Activated CD4-positive, alpha-beta T cell treated with anti-CD3 and anti-CD28 coated beads, Interleukin-2, amount 10 ng/mL, durations not matched to agents 24 days and 14 days (primary cell): ENCODE results near the gene ECHDC3. TPM values are rescaled to one million over a fixed set of nuclear protein-coding genes. Genes with fewer than 3 reads are reported as not detected.

Source experiments
- DNase-seq: peaks from one replicate; pipeline ENCODE4 v3.0.0; 2022
- H3K27ac Mint-ChIP-seq: one replicate; pipeline ENCODE4 v1.8.0; 2022; ENCODE audit warnings: mild to moderate bottlenecking, mixed read lengths
- H3K27me3 Mint-ChIP-seq: one replicate; pipeline ENCODE4 v1.8.0; 2022; ENCODE audit warnings: mixed read lengths
- H3K36me3 Mint-ChIP-seq: one replicate; pipeline ENCODE4 v1.8.0; 2022; ENCODE audit warnings: low read depth, mild to moderate bottlenecking, mixed read lengths
- H3K4me1 Mint-ChIP-seq: one replicate; pipeline ENCODE4 v1.8.0; 2021; ENCODE audit warnings: mixed read lengths
- H3K4me3 Mint-ChIP-seq: one replicate; pipeline ENCODE4 v1.8.0; 2022; ENCODE audit warnings: mild to moderate bottlenecking, moderate library complexity, mixed read lengths
- H3K9me3 Mint-ChIP-seq: one replicate; pipeline ENCODE4 v1.8.0; 2021; ENCODE audit warnings: mixed read lengths
- intact Hi-C: fragments of 100-400 bp; cut with micrococcal nuclease; formaldehyde crosslinking; loops from one replicate; pipeline ENCODE4 v1.15.1; 2023
- total RNA-seq: library from RNA; stranded (reverse); gene quantifications from 2 replicates; pipeline ENCODE4 v1.2.3, GENCODE V29; 2022

The ECHDC3 gene, protein sequence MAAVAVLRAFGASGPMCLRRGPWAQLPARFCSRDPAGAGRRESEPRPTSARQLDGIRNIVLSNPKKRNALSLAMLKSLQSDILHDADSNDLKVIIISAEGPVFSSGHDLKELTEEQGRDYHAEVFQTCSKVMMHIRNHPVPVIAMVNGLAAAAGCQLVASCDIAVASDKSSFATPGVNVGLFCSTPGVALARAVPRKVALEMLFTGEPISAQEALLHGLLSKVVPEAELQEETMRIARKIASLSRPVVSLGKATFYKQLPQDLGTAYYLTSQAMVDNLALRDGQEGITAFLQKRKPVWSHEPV
- 0.35 and 0.47 TPM in 2 replicates for total RNA-seq

DNA sequence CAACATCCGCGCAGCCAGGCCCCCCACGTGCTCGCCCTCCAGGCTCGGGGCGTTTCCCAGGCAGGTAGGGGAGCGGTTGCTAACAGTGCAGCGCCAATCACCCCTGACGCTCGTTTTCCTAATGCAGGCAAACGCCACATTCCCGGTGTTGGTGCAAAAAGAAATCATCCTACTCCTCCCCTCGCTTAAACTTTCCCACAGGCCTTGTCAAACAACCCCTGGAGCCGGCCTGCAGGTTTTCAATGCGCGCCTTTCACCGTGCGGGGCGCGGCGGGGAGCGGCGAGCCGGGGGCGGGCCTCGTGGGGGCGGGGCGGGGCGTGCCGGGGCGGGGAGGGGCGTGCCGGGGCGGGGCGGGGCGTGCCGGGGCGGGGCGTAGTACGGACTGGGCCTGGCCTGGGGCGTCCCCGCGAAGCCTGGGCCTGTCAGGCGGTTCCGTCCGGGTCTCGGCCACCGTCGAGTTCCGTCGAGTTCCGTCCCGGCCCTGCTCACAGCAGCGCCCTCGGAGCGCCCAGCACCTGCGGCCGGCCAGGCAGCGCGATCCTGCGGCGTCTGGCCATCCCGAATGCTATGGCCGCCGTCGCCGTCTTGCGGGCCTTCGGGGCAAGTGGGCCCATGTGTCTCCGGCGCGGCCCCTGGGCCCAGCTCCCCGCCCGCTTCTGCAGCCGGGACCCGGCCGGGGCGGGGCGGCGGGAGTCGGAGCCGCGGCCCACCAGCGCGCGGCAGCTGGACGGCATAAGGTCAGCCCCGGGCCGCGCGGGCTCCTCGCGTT lies at the start of gene ECHDC3:
TSS of gene ECHDC3 (plus strand) at position 374 of the 770 bp plus-strand sequence. CDS start at position 569, 195 bp downstream.
- intact Hi-C loops = no loop called here
- peak; percentile 77 for DNase-seq
- Mint-ChIP-seq H3K4me3 (peak within 1 kb of the TSS; percentile 64), H3K9me3 (peaks cover 20% of the 10 kb centered on the region), H3K27me3 (peaks cover 43% of the 10 kb centered on the region), H3K27ac (no peak within 1 kb of the TSS), H3K4me1 (peaks cover 2% of the 10 kb centered on the region), H3K36me3 (peaks cover 2% of the 10 kb centered on the region)

DNA sequence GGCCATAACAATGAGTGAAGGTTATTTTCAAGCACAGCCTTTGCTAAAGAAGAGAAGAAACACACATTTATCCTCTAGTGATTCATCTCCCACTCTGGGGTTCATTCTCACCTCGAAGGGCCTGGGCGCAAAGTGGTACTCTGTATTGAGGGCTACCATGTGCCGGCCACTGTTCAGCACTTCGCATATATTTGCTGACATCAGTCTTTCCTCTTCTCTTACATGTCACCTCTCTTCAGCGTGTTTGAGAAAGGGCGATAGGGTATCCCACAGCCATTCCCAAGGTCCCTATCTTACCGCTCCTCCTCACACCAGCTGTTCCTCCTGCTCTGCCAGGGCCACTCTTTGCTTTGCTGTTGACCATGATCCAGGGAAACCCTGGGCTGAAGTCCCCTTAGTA lies 48.8 kb upstream of the ECHDC3 start:
- no peaks in the 10 kb centered on the region for H3K36me3 Mint-ChIP-seq
- H3K9me3 Mint-ChIP-seq = no peaks in the 10 kb centered on the region
- peaks cover 2% of the 10 kb centered on the region for H3K4me1 Mint-ChIP-seq
- peaks cover 40% of the 10 kb centered on the region for H3K27me3 Mint-ChIP-seq
- no peak overlapping the region for H3K4me3 Mint-ChIP-seq
- intact Hi-C loops = no loop called here
- no peak for DNase-seq
- no peak overlapping the region for H3K27ac Mint-ChIP-seq

GRCh38 chr10:11695779-11696178 lies 46.4 kb upstream of the ECHDC3 start:
- H3K4me3 Mint-ChIP-seq = no peak overlapping the region
- peaks cover 47% of the 10 kb centered on the region for H3K27me3 Mint-ChIP-seq
- no peaks in the 10 kb centered on the region for H3K36me3 Mint-ChIP-seq
- no peak for DNase-seq
- intact Hi-C loops = no loop called here
- no peaks in the 10 kb centered on the region for H3K9me3 Mint-ChIP-seq
- H3K4me1 Mint-ChIP-seq = peaks cover 2% of the 10 kb centered on the region
- H3K27ac Mint-ChIP-seq = no peak overlapping the region

DNA sequence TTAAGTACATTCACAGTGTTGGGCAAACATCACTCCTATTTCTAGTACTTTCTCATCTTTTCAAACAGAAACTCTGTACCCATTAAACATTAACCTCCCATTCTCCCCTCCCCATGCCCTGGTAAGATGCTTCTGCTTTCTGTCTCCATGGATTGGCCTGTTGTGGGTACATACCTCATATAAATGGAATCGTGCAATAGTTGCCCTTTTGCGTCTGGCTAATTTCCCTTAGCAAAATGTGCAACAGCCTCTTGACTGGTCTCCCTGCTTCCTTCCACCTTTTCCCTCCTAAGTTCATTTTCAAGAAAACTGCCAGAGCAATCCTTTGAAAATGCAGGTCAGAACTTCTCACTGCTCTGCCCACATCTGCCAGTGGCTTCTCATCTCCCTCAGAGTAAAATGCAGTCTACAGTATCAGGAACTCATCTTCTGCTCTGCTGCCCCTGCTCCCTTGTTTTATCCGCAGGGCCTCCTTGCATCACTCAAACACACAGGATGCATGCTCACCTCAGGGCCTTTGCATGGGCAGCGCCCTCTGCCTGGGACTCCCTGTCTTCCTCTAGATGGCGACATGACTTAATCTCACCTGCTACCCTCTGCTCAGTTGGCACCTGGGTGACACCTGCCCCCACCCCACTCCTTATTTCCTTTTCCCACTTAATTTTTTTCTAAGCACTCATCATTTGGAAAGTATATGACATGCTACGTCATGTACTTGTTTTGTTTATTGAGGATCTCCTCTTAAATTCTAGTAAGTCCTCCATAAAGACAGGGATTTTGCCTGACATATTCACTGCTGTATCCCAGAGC lies 44.3 kb upstream of the ECHDC3 start:
- no peak overlapping the region for H3K4me3 Mint-ChIP-seq
- peak overlapping the region; percentile 10 for H3K27ac Mint-ChIP-seq
- H3K36me3 Mint-ChIP-seq = no peaks in the 10 kb centered on the region
- intact Hi-C loops = no loop called here
- peaks cover 2% of the 10 kb centered on the region for H3K4me1 Mint-ChIP-seq
- H3K9me3 Mint-ChIP-seq = no peaks in the 10 kb centered on the region
- peaks cover 54% of the 10 kb centered on the region for H3K27me3 Mint-ChIP-seq
- peak; percentile 64 for DNase-seq

- Mint-ChIP-seq H3K27ac (no peak overlapping the region), H3K36me3 (no peaks in the 10 kb centered on the region), H3K4me3 (no peak overlapping the region), H3K9me3 (no peaks in the 10 kb centered on the region), H3K4me1 (peaks cover 2% of the 10 kb centered on the region), H3K27me3 (peaks cover 61% of the 10 kb centered on the region)
- intact Hi-C loops = no loop called here
- no peak for DNase-seq
These were observed 43.3 kb upstream of the ECHDC3 start for GRCh38 chr10:11698691-11699549.

GRCh38 chr10:11699550-11700097 lies 42.6 kb upstream of the ECHDC3 start:
- peaks cover 2% of the 10 kb centered on the region for H3K4me1 Mint-ChIP-seq
- H3K9me3 Mint-ChIP-seq = no peaks in the 10 kb centered on the region
- intact Hi-C loops = no loop called here
- H3K27me3 Mint-ChIP-seq = peaks cover 68% of the 10 kb centered on the region
- H3K4me3 Mint-ChIP-seq = no peak overlapping the region
- H3K36me3 Mint-ChIP-seq = no peaks in the 10 kb centered on the region
- no peak for DNase-seq
- no peak overlapping the region for H3K27ac Mint-ChIP-seq

GRCh38 chr10:11700539-11700938 lies 41.6 kb upstream of the ECHDC3 start:
- H3K4me3 Mint-ChIP-seq = no peak overlapping the region
- peaks cover 69% of the 10 kb centered on the region for H3K27me3 Mint-ChIP-seq
- DNase-seq = no peak
- H3K27ac Mint-ChIP-seq = no peak overlapping the region
- no peaks in the 10 kb centered on the region for H3K36me3 Mint-ChIP-seq
- peaks cover 2% of the 10 kb centered on the region for H3K4me1 Mint-ChIP-seq
- no peaks in the 10 kb centered on the region for H3K9me3 Mint-ChIP-seq
- intact Hi-C loops = no loop called here

DNA sequence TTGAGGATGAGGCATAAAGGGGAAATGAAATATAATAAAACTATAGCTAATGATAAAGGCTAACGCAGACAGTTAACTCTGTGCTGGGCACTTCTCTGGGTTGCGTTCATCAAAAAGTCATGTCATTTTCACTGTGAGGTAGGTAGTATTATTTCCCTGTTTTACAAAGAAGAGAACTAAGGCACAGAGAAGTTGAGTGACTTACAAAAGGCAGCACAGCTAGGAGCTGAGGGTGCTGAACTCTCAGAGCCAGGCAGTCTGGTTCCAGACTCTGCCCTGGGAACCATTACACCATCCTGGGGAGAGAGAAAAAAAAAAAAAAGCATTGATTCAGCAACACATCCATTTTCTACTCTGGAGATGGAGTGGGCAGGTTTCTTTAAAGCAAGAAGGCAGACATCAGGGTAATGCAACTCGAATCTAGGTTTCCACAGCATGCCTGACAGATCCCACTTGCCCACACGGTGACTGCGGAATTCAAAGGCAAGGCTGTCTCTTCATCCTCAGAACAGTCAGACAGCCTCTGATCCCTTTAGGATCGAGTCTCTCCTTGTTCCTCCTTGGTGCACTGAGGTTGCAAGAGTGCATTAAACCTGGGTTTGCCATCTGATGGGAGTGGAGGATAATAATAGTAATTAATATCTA lies 40.6 kb upstream of the ECHDC3 start:
- no peak for DNase-seq
- H3K9me3 Mint-ChIP-seq = no peaks in the 10 kb centered on the region
- peaks cover 2% of the 10 kb centered on the region for H3K4me1 Mint-ChIP-seq
- no peaks in the 10 kb centered on the region for H3K36me3 Mint-ChIP-seq
- intact Hi-C loops = no loop called here
- no peak overlapping the region for H3K4me3 Mint-ChIP-seq
- H3K27ac Mint-ChIP-seq = no peak overlapping the region
- H3K27me3 Mint-ChIP-seq = peaks cover 74% of the 10 kb centered on the region

GRCh38 chr10:11702264-11702663 lies 39.9 kb upstream of the ECHDC3 start:
- no peak overlapping the region for H3K27ac Mint-ChIP-seq
- no peak overlapping the region for H3K4me3 Mint-ChIP-seq
- peaks cover 73% of the 10 kb centered on the region for H3K27me3 Mint-ChIP-seq
- no peaks in the 10 kb centered on the region for H3K9me3 Mint-ChIP-seq
- DNase-seq = no peak
- intact Hi-C loops = no loop called here
- H3K4me1 Mint-ChIP-seq = peaks cover 2% of the 10 kb centered on the region
- no peaks in the 10 kb centered on the region for H3K36me3 Mint-ChIP-seq

GRCh38 chr10:11704092-11704491 lies 38.1 kb upstream of the ECHDC3 start:
- Mint-ChIP-seq H3K4me3 (no peak overlapping the region), H3K36me3 (no peaks in the 10 kb centered on the region), H3K9me3 (no peaks in the 10 kb centered on the region), H3K27ac (no peak overlapping the region), H3K4me1 (no peaks in the 10 kb centered on the region), H3K27me3 (peaks cover 75% of the 10 kb centered on the region)
- no peak for DNase-seq
- intact Hi-C loops = no loop called here

GRCh38 chr10:11705722-11706121 lies 36.5 kb upstream of the ECHDC3 start:
- Mint-ChIP-seq H3K9me3 (no peaks in the 10 kb centered on the region), H3K27ac (no peak overlapping the region), H3K4me3 (no peak overlapping the region), H3K27me3 (peaks cover 74% of the 10 kb centered on the region), H3K36me3 (peaks cover 1% of the 10 kb centered on the region), H3K4me1 (peaks cover 8% of the 10 kb centered on the region)
- DNase-seq = no peak
- intact Hi-C loops = no loop called here

DNA sequence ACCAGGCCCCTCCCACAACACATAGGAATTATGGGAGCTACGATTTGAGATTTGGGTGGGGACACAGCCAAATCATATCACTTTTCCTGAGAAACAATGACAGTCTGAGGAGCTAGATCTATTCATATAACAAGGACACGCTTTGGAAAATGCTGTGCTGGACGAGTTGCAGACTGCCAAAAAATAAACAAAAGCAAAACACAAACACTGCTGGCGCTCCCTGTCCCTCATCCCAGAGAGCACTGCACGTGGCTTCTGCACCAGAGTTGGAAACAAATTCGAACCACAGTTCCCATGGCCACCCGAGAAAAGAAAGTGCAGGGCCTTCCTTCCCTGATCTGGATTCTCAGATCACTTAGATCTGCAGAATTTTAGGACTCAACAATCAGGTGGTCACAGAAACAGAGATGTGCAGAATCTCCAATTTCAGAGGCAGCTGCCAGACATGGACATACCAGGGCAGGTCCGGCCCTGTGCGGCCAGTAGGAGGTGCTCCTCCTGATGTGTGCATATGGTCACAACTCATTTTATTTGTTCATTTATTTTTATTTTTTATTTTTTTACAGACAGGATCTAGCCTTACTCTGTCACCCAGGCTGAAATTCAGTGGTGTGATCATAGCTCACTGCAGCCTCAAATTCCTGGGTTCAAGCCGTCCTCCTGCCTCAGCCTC lies 35.2 kb upstream of the ECHDC3 start:
- Mint-ChIP-seq H3K9me3 (no peaks in the 10 kb centered on the region), H3K27me3 (peaks cover 74% of the 10 kb centered on the region), H3K4me3 (no peak overlapping the region), H3K27ac (no peak overlapping the region), H3K4me1 (peaks cover 11% of the 10 kb centered on the region), H3K36me3 (peaks cover 1% of the 10 kb centered on the region)
- intact Hi-C loops = no loop called here
- no peak for DNase-seq
